ES-I3 (cell line): Measurements from ENCODE around the gene PFDN1.

Experiments
- H3K36me3 ChIP-seq: 2 replicates; pipeline ENCODE4 v1.6.1; 2013; ENCODE audit warnings: mild to moderate bottlenecking, low read length, control low read depth, moderate library complexity; ENCODE audit not compliant: insufficient read depth
- H3K4me1 ChIP-seq: 2 replicates; pipeline ENCODE4 v1.6.1; 2013; ENCODE audit warnings: mild to moderate bottlenecking, control low read depth, low read length; ENCODE audit not compliant: insufficient read depth
- H3K9ac ChIP-seq: 2 replicates; pipeline ENCODE4 v1.6.1; 2013; ENCODE audit warnings: low read depth, mild to moderate bottlenecking, low read length, moderate library complexity
- H3K9me3 ChIP-seq: 2 replicates; pipeline ENCODE4 v1.6.1; 2013; ENCODE audit warnings: mild to moderate bottlenecking, low read length, moderate library complexity; ENCODE audit not compliant: control insufficient read depth, insufficient read depth

The PFDN1 gene

DNA sequence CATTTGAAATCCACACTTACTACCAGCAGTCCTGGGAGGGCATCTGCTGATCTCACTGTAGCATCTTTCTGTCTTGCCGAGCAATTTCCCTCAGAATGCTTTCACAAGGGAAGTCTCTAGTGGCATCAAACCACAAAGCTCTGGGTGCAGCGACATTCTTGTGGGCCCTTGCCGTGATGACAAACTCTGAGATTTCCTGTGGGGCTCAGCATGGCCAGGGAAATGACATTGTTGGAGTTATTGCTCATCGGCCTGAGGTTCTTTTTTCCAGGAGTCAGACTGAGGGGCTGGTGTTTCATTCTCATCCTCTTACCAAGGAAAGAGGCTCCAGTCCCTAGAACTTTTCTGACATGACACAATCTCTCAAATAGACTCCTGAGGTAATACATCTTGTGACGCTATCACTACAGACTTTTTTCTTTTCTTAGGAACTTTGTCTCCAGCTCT lies 51.4 kb downstream of the PFDN1 start:
- no peaks in the 10 kb centered on the region for H3K36me3 ChIP-seq
- no peak overlapping the region for H3K9ac ChIP-seq
- peaks cover 15% of the 10 kb centered on the region for H3K4me1 ChIP-seq
- no peaks in the 10 kb centered on the region for H3K9me3 ChIP-seq

DNA sequence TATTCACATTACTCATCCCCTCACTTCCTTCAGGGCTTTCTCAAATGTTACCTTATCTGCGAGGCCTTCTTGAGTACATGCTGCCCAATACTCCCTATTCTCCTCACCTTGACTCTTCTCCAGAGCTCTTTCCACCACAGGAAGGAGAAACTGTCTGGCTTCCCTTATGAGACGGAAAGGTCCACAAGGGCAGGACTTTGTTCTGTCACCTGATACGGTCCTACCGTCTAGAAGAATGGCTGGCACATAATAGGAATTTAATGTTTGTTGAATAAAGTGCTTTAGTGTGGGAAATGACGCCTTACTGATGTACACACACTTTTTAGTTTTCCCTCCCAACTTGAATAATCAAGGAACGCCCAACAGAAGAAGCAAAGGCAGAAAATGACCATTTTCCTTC lies 52.5 kb downstream of the PFDN1 start:
- no peaks in the 10 kb centered on the region for H3K9me3 ChIP-seq
- H3K36me3 ChIP-seq, result no peaks in the 10 kb centered on the region
- H3K9ac ChIP-seq, result no peak overlapping the region
- H3K4me1 ChIP-seq, result peaks cover 26% of the 10 kb centered on the region

DNA sequence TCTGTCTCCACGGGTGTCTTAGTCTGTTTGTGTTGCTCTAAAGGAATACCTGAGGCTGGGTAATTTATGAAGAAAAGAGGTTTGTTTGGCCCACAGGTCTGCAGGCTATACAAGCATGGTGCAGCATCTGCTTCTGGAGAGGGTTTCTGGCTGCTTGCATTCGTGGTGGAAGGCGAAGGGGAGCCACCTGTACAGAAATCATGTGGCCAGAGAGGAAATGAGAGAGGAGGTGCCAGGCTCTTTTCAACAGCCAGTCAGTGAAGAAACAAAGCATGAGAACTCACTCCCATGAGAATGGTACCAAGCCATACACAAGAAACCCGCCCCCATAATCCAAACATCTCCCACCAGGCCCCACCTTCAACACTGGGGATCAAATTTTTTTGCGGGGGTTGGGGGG lies 53.4 kb downstream of the PFDN1 start:
- Histone ChIP-seq H3K9ac (no peak overlapping the region), H3K36me3 (no peaks in the 10 kb centered on the region), H3K4me1 (peaks cover 35% of the 10 kb centered on the region), H3K9me3 (no peaks in the 10 kb centered on the region)

DNA sequence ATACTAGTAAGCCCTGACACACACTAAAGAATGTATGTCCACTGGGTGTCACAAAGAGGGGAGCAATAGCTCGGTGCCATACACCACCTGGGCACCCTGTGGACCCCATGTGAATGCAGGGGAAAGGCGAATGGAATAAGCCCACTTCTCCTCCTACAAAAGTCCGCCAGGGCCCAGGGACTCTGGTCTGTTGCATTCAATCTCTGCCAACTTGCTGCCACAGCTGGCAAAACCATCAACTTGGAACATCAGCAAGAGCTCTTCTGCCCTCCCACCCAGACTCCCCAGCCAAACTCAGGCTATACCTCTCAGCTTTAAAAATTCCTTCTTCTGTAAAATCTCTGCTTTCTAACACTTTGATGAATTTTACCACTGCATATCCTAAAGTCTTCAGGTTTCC lies 54.5 kb downstream of the PFDN1 start:
- H3K9me3 ChIP-seq, result no peaks in the 10 kb centered on the region
- H3K9ac ChIP-seq, result no peak overlapping the region
- no peaks in the 10 kb centered on the region for H3K36me3 ChIP-seq
- peaks cover 35% of the 10 kb centered on the region for H3K4me1 ChIP-seq

DNA sequence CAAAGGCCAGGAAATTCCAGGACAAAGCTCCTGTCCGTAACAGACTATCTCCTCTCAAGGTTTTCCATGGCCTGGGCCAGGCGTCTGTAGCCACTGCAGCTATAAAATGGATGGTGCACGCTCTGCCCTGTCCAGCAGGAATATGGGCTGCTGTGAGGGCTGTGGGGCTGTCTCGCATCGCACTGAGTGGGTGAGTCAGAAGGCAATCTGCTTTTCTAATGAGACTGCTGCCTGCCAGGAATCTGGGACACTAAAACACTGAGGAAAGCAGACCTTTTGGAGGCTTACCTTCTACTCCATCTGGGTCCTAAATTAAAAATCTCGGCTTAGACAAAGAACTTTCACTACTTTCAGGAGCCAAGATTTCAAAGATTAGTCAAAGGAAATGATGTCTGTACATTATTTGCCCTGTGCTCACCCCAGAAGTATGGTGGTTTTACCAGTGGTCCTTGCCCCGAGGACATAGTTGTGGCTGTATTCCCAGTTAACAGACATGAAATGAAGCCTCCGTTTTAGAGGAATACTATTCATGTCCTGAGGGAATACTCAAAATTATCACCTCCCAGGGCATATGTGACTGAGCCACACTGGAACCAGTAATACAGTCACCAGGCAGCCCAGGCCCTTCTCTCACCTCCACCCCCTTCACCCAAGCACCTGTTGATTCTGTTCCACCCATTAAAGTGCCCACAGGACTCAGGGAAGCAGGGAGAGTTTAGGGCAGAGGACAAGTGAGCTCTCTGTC lies 56.4 kb downstream of the PFDN1 start:
- no peaks in the 10 kb centered on the region; the same call in 1 of the 2 replicates for H3K36me3 ChIP-seq
- H3K9me3 ChIP-seq, result no peaks in the 10 kb centered on the region
- no peak overlapping the region for H3K9ac ChIP-seq
- H3K4me1 ChIP-seq, result peaks cover 32% of the 10 kb centered on the region

GRCh38 chr5:140245926-140246325 lies 57.0 kb downstream of the PFDN1 start:
- Histone ChIP-seq H3K9ac (no peak overlapping the region), H3K9me3 (no peaks in the 10 kb centered on the region), H3K4me1 (peaks cover 36% of the 10 kb centered on the region), H3K36me3 (no peaks in the 10 kb centered on the region; the same call in 1 of the 2 replicates)

GRCh38 chr5:140245341-140245740 lies 57.6 kb downstream of the PFDN1 start:
- Histone ChIP-seq H3K9me3 (no peaks in the 10 kb centered on the region), H3K9ac (no peak overlapping the region), H3K36me3 (no peaks in the 10 kb centered on the region; the same call in 1 of the 2 replicates), H3K4me1 (peaks cover 38% of the 10 kb centered on the region)

DNA sequence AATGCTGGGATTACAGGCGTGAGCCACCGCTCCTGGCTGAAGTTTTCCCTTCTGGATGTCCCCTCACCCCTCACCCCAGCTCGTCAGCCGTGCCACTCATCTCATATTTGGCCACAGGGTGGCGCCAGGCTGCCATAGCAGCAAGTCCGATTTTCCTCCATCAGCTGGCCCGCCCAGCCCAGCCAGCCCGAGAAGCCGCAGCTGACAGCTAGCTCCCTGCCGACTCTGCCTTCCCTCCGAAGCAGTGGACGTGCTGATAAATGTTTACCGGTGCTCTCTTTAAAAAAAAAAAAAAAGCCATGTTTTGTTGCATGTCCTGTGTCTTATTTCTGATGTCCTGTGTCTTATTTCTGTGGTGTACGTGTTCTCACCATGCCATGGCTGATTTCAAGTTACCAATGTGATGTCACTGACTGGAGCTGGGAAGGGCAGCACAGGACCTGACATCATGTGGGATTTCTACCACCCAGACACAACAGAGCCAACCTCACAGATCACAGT lies 58.3 kb downstream of the PFDN1 start:
- H3K9me3 ChIP-seq, result no peaks in the 10 kb centered on the region
- no peaks in the 10 kb centered on the region; the same call in 1 of the 2 replicates for H3K36me3 ChIP-seq
- H3K4me1 ChIP-seq, result peaks cover 38% of the 10 kb centered on the region
- no peak overlapping the region for H3K9ac ChIP-seq

- Histone ChIP-seq H3K4me1 (peaks cover 38% of the 10 kb centered on the region), H3K9me3 (no peaks in the 10 kb centered on the region), H3K36me3 (no peaks in the 10 kb centered on the region; the same call in 1 of the 2 replicates), H3K9ac (no peak overlapping the region)
Observed at GRCh38 chr5:140243706-140244250, 59.1 kb downstream of the PFDN1 start.

- Histone ChIP-seq H3K4me1 (peaks cover 38% of the 10 kb centered on the region), H3K36me3 (no peaks in the 10 kb centered on the region; the same call in 1 of the 2 replicates), H3K9ac (no peak overlapping the region), H3K9me3 (no peaks in the 10 kb centered on the region)
Observed at GRCh38 chr5:140242890-140243585, 59.9 kb downstream of the PFDN1 start.

DNA sequence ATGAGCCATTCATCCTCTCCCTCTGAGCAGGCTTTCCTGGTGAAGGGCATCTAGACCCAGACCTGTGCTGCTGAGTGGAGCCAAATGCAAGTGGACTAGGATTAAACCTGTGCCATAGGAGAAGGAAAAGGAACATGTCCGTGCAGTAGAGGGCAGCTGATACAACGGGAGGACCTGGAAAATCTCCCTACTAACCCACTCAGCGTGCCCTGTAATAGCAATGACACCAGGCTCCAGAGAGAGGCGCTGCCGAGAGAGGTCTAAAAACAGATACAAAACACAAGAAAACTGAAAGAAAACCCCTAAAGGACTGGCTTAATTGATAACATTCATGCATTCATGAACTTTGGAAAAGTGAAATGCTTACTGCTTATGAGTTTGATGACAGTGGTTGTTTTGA lies 60.8 kb downstream of the PFDN1 start:
- Histone ChIP-seq H3K9me3 (no peaks in the 10 kb centered on the region), H3K9ac (no peak overlapping the region), H3K4me1 (peaks cover 38% of the 10 kb centered on the region), H3K36me3 (no peaks in the 10 kb centered on the region; the same call in 1 of the 2 replicates)

DNA sequence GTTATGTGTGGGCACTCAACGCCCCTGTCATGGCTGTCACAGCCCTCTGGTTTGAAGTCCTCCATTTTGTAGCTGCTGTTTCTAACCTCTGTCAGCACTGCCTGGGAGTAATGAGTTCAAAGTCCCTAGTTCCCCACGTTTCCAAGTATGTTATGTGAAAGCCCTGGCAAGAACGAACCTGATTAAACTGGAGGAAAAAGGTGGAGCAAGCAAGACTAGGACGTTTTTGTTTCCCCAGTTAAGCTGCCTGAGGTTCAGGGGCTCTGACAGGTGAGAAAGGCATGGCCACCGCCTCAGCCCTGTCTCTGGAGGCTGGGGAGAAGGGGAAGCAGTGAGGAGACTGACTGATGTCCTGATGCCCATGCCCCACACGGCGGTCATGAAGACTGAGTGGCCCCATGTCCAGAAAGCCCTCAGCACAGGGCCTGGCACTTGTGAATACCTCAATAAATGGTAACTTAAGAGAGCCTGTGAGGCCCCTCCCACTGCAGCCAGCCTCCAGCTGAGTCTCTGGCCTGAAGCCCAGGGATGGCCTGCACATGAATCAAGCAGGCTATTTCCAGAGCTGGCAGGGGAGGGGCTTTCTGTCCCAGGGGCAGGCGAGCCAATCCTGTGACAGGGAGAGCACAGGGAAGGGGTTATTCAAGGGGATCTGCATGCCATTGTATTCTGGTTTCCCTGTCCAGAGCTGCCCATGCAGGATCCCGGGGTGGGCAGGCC lies 61.8 kb downstream of the PFDN1 start:
- Histone ChIP-seq H3K4me1 (peaks cover 30% of the 10 kb centered on the region), H3K9me3 (no peaks in the 10 kb centered on the region), H3K36me3 (no peaks in the 10 kb centered on the region; the same call in 1 of the 2 replicates), H3K9ac (no peak overlapping the region)

DNA sequence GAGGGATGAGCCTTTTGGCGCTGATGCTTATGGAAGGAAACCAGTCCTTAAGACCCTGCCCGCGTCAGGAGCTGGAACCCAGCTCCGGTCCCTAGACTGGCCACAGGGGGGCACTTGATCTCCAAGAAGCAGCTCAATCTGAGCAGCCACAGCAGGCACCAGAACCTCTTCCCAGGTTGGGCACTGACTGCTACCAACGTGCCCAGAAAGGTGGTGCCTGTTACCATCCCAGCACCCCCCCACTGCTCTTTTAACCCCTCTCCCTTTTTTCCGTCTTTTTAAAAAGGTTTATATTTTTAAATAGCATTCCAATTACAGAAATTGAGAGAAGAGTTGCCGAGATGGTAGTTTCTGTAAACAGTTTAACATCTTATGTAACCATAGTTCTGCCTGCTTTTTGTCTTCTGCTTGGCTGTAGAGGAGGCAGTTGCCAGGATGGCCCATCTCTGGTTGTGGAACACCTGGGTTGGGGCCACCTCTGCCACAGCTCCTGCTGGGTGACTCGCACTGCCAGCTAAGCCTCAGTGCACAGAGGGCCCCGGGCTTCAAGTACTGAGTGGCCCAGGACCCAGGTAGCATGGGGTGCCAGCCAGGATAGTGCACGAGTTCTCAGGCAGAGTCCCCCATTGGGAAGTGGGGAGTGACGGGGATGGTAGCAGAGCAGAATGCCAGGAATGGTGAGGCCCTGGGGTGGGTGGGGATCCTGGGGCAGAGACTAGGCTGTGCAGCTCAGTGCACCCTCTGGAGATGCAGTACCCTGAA lies 62.8 kb downstream of the PFDN1 start:
- no peak overlapping the region for H3K9ac ChIP-seq
- H3K4me1 ChIP-seq, result peaks cover 20% of the 10 kb centered on the region
- H3K9me3 ChIP-seq, result no peaks in the 10 kb centered on the region
- no peaks in the 10 kb centered on the region; the same call in 1 of the 2 replicates for H3K36me3 ChIP-seq
